Stimulated activated CD8-positive, alpha-beta memory T cell treated with anti-CD3 and anti-CD28 coated beads, Interleukin-15, amount 100 ng/mL, for 1 hour (primary cell): Measurements from ENCODE around the gene NHLRC4.

Source experiments
- DNase-seq: peaks from one replicate; pipeline ENCODE4 v3.0.0-alpha.2; 2020; ENCODE audit warnings: low read depth

Gene NHLRC4

GRCh38 chr16:566475-567372, at the start of gene NHLRC4:
Gene NHLRC4, plus strand, starts transcription at chr16:567005. Its CDS starts 1,043 bp downstream, at chr16:568048.
- no peak for DNase-seq

- DNase-seq = no peak
Measured at GRCh38 chr16:518858-519257, 47.9 kb upstream of the NHLRC4 start.

- no peak for DNase-seq
Measured at GRCh38 chr16:519425-519824, 47.4 kb upstream of the NHLRC4 start.

- no peak for DNase-seq
Measured at GRCh38 chr16:519841-520687, 46.7 kb upstream of the NHLRC4 start.

- no peak for DNase-seq
Measured at GRCh38 chr16:520847-521246, 46.0 kb upstream of the NHLRC4 start.

GRCh38 chr16:521381-522210, 45.2 kb upstream of the NHLRC4 start:
- no peak for DNase-seq

- DNase-seq = no peak
Measured at GRCh38 chr16:522320-523096, 44.3 kb upstream of the NHLRC4 start.

GRCh38 chr16:523097-523741, 43.6 kb upstream of the NHLRC4 start:
- DNase-seq = no peak

GRCh38 chr16:524274-525040, 42.3 kb upstream of the NHLRC4 start:
- no peak for DNase-seq

- DNase-seq = no peak
Measured at GRCh38 chr16:525123-525519, 41.7 kb upstream of the NHLRC4 start.

GRCh38 chr16:525520-526180, 41.2 kb upstream of the NHLRC4 start:
- no peak for DNase-seq

GRCh38 chr16:526181-527014, 40.4 kb upstream of the NHLRC4 start:
- DNase-seq = no peak

- peak; percentile 74 for DNase-seq
Measured at GRCh38 chr16:527015-527903, 39.5 kb upstream of the NHLRC4 start, which contains the start of gene CAPN15. Gene CAPN15, plus strand, starts transcription at chr16:527712. Its CDS starts 19,127 bp downstream, at chr16:546839.

- DNase-seq = no peak
Measured at GRCh38 chr16:528111-529011, 38.4 kb upstream of the NHLRC4 start.

GRCh38 chr16:529012-529575, 37.7 kb upstream of the NHLRC4 start:
- DNase-seq = no peak
